GM19099 (cell line): Measurements from ENCODE around the gene CDC6.

ENCODE experiments used
- POLR2A ChIP-seq: IDR thresholded peaks from 3 replicates; pipeline ENCODE4 v1.6.1; 2011; ENCODE audit warnings: low read depth; ENCODE audit not compliant: insufficient read length; ENCODE audit errors: extremely low read depth

The CDC6 gene, protein sequence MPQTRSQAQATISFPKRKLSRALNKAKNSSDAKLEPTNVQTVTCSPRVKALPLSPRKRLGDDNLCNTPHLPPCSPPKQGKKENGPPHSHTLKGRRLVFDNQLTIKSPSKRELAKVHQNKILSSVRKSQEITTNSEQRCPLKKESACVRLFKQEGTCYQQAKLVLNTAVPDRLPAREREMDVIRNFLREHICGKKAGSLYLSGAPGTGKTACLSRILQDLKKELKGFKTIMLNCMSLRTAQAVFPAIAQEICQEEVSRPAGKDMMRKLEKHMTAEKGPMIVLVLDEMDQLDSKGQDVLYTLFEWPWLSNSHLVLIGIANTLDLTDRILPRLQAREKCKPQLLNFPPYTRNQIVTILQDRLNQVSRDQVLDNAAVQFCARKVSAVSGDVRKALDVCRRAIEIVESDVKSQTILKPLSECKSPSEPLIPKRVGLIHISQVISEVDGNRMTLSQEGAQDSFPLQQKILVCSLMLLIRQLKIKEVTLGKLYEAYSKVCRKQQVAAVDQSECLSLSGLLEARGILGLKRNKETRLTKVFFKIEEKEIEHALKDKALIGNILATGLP

DNA sequence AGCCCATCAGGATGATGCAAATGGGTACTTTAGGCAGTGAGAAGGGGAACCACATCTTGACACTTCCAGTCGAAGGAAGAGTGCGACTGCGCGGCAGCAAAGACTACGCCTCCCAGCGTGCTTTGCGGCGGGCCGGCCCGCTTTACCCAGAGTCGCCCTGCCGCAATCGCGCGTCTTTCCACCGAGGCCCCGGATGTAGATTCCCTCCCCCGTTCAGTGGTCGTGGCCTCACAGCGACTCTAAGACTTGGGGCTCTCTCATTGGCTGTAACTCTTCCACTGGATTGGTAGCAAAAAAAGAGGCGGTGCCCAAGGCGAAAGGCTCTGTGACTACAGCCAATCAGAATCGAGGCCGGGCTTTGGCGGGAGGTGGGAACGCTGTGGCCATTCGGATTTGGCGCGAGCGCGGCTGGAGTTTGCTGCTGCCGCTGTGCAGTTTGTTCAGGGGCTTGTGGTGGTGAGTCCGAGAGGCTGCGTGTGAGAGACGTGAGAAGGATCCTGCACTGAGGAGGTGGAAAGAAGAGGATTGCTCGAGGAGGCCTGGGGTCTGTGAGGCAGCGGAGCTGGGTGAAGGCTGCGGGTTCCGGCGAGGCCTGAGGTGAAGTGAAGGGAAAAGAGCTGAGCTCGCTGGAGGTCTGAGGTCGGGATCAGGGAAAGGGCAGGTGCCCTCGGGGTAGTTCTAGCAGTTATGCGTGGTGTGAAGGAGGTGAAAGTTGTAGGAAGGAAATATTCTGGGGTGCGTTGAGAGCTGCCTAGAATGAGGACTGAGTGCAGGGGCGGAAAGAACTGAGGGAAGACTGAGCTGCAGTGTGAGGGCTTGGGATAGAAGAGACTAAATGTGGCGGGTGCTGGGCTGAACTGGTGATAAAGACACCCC is at the start of gene CDC6:
TSS of gene CDC6 (plus strand) at position 386 of the 876 bp plus-strand sequence. CDS start 1,542 bp downstream, outside the sequence.
- TF ChIP-seq POLR2A, result peak; percentile 88

DNA sequence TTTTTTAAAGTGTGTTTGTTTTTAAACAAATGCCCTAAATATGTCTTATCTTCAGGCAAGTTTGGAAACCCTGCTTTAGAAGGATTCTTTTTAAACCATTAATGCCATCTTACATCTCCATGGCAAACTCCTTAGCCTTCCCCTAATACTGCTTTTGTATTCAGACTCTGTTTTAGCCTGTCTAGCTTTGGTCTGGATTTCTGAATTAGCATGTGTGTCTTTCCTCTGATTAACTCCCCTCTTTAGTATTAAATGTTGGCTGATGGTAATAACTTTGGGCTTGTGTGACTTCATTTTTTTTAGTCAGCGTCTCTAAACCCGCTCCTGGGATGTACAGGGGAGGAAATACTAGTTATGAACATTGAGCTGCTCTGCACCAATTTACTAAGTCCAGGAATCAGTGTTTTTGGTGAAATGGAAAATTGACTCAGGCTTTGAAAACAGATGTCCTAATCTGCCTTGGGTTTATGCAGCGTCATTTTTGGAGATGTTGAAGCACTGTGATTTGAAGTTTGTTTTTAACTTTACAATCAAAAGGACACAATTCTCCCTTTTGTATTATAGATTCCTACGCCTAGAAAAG is 46.3 kb upstream of the CDC6 start:
- no peak for TF ChIP-seq POLR2A

DNA sequence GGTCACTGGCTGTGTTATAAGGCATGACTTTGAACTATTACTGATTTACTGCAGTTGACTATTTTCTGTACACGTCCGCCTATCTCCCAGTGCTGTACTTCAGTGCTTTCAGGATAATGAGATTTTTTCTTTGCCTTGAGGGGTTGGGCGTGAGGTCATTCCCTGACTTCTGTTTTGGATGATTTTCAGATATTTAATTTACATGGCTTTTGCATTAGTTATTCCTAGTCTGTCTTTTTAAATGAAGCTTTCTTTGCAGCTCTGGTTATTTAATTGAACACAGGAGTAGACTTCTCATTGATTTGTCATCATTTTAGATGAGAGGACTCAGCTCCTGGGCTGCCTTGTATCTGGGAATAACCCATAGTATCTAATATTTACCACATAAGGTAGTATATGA is 44.9 kb upstream of the CDC6 start:
- no peak for TF ChIP-seq POLR2A

DNA sequence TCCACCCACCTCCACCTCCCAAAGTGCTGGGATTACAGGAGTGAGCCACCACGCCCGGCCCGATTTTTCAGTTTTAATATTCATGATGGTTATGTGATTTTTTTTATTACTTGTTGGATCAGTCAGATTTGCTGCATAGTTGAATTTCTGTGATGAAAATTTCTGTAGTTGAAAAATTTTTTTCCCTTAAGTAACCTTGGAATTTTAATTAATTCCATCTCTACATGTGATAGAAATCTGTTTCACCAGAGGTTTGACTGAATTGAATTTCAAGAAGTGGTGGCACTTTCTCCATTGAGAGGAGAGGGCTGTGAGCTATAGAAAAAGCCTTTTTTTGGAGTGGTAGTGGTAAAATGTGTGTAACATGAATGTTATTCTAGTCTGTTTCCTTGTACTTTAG is 43.9 kb upstream of the CDC6 start:
- TF ChIP-seq POLR2A, result no peak

DNA sequence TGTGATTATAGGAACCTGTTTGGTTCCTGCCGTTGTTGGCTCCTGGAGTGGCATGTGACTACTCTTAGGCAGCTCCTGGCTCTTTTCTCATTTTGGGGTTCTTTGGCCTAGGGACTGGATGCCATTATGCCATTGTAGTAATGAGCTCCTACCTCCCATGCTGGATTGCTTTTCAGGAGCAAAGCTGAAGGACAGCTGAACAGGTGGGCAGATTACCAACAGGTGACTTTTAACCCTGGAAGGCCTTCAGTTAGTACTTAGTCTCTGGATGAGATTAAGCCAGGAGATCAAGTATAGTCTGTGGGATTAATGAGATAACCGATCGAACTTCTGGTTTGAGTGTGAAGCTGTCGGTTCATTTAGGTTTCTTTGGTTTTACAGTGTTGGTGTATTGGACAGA is 43.4 kb upstream of the CDC6 start:
- no peak for TF ChIP-seq POLR2A

DNA sequence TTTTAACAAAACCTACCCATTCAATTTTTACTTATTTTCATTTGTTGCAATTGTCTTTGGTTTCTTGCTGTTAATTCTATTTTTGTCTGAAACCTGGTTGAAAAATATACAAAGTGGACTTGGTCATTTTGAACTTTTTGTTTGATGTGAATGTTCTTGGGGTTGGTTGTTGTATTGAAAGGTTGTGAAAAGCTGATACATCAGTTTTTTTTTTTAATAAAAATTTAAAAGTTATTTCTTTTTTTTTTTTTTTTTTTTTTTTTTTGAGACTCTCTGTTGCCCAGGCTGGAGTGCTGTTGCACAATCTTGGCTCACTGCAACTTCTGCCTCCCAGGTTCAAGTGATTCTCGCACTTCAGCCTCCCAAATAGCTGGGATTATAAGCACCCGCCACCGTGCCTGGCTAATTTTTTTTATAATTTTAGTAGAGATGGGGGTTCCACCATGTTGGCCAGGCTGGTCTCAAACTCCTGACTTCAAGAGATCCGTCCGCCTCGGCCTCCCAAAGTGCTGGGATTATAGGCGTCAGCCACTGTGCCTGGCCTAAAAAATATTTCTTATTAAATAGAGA is 39.7 kb upstream of the CDC6 start:
- TF ChIP-seq POLR2A, result no peak

DNA sequence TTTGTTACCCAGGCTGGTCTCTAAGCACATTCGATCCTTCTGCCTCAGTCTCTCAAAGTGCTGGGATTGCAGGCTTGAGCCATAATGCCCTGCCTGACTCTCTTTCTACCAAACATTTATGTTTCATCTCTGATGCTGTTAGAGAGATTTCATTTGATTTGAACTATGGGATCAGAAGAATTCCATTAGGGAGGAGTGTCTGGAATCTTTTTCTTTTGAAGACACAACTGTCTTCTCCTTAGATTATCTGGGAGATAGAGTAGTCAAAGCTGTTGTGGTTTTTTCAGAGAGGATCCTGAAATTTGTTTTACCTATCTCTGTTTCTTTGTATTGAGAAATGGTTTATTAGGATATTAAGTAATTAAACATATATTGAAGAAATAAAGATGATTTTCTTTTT is 39.2 kb upstream of the CDC6 start:
- no peak for TF ChIP-seq POLR2A

DNA sequence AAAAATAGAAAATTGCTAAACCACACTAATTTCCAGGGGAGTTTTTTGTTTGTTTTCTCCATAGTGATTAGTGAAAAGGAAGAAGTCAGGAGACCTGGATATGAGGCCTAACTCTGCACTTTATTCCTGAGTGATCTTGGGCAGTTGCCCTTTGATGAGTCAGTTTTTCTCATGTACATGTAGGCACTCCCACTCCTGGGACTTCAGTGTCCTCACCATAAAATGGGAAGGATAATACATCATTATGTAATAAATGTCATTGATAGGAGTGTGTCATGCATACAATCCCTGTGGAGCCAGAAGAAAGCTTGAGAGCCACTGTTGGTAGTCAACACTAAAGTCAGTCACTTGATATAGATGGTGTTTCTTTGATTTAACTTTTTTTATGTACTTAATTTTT is 36.1 kb upstream of the CDC6 start:
- TF ChIP-seq POLR2A, result no peak

DNA sequence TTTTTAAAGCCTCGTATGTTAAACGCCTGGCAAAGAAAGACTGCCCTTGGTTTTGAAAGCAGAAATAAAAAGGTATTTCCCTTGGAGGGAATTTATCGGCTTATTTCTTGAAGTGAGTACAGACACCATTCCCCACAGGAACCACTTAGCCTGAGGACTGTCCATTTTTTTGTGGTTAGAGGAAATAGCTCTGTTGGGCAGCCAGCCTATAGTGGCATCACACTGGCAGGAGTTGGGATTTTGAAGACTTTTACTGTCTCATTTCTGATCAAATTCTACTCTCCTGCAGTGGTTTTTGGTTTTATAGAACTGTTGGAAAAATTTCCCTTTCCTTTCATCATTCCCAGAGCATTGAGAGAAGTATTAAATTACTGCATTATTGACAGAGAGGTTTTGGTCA is 34.1 kb upstream of the CDC6 start:
- no peak for TF ChIP-seq POLR2A

DNA sequence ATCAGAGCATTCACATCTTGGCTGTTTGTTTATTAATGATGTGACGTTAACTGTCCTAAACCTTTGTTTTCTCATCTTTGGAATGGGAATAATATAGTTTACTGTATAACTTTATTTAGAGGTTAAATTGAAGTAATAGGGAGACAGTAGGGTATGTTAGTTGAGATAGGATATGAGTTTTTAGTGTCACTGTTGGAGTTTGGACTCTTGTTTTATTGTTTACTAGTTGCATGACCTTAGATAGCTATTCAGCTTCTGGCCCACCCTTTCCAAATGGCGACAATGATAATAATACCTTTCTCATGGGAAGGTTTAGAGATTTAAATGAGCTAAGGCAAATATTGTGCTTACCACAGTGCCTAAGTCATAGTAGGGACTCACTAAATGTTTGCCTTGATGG is 28.2 kb upstream of the CDC6 start:
- no peak for TF ChIP-seq POLR2A

DNA sequence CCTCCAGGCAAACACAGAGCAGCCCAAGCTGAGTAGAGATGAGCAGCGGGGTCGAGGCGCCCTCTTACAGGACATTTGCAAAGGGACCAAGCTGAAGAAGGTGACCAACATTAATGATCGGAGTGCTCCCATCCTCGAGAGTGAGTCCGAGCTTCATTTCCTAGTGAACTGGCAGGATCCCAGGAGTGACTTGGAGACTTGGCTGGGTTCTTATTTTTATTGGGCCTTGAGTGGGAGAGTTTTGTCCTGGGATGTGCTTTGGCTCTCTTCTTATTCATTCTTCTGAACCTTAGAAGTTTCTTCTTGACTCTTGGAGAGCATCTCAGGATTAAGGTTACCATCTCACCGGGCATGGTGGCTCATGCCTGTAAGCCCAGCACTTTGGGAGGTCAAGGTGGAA is 27.2 kb upstream of the CDC6 start:
- no peak for TF ChIP-seq POLR2A

DNA sequence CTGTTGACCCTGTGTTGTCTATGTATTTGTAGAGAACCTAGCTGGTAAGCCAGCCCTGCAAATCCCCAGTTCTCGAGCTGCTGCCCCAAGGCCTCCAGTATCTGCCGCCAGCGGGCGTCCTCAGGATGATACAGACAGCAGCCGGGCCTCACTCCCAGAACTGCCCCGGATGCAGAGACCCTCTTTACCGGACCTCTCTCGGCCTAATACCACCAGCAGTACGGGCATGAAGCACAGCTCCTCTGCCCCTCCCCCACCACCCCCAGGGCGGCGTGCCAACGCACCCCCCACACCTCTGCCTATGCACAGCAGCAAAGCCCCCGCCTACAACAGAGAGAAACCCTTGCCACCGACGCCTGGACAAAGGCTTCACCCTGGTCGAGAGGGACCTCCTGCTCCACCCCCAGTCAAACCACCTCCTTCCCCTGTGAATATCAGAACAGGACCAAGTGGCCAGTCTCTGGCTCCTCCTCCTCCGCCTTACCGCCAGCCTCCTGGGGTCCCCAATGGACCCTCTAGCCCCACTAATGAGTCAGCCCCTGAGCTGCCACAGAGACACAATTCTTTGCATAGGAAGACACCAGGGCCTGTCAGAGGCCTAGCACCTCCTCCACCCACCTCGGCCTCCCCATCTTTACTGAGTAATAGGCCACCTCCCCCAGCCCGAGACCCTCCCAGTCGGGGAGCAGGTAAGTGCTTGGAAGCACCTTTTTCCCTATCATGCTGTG is 23.1 kb upstream of the CDC6 start:
- no peak for TF ChIP-seq POLR2A

DNA sequence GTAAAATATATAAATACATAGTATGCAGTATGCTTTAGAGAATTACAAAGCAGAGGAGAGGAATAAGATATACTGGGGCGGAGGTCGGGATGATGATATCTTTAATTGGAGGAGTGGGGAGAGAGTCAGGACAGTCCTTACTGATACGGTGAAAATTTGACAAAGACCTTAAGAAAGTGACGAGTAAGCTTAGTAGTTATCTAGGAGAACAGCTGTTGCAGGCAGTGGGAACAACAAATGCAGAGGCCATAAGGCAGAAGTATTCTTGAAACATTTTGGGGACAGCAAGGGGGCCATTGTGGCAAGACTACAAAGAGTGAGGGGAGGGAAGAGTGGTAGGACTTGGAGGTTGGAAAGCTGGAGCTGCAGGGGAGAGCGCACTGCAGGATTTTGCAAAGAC is 22.3 kb upstream of the CDC6 start:
- no peak for TF ChIP-seq POLR2A

DNA sequence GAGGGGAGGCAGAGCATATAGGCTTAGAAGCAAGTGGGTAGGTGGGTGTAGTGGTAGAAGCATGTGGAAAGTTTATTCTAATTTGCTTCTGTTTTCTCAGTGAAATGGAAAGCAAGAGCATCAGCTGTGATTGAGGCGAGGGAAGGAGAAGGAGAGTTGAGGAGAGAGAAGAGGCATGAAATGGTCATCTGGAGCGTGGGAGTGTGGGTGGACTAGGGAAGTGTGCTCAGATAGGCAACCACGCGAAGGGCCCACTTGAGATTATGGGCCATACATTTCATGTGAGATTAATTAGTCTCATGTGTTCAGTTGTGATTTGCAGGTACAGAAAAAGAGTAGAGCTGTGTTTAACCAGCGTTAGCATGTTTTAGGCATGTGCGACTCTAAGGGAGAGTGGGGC is 20.8 kb upstream of the CDC6 start:
- no peak for TF ChIP-seq POLR2A
